GM12865 (cell line): Measurements from ENCODE around the gene MICB.
"Not testable (repeated sequence)": the region's sequence is repeated elsewhere in the genome, so short reads cannot be mapped to it uniquely, and the experiment has no call there.

Source experiments
- DNase-seq: peaks from one replicate; pipeline ENCODE4 v3.0.0; 2010; ENCODE audit warnings: low read depth
- H3K4me3 ChIP-seq: 2 replicates; pipeline ENCODE4 v1.5.1; 2011; ENCODE audit warnings: mild to moderate bottlenecking, low read depth, low read length, control low read depth
- TF ChIP-seq, protein P1 (sequence below): IDR thresholded peaks from 2 replicates; pipeline ENCODE4 v1.5.1; 2011; ENCODE audit warnings: low read length, control low read depth, low read depth, inconsistent platforms; ENCODE audit not compliant: insufficient read depth; ENCODE audit errors: missing control alignments

MICB gene

DNA sequence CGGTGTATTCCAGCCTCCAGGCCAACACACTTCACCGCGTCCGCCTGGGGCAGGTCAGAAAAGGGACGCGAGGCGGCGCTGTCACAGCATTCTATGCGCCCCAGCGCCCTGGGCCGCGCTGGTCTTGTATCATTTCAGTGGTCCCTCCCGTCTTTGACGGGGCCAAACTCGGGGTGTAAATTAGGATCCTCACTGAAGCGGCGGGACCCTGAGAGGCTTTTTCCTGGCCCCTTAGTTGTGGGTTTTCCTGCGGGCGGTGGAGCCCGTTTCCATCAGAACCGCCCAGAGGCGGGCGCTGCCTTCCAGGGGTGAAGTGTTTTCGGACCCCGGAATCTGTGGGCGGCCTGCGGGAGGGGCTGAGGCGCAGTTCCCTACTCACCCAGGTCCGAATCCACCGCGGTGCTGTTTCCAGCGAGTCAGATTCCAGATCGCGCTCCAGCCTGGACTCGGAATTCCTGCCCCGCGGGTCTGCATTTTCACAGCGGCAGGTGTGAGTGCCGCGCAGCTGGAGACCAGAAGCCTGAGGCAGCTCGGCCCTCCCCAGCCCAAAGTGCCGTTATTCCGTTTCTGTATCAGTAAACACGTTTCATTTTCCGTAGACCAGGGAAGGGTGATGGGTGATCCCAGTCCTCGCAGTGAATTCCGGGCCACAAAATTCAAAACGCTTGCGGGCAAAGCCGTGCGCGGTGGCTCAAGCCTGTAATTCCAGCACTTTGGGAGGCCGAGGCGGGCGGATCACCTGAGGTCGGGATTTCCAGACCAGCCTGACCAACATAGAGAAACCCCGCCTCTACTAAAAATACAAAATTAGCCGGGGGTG is 3.9 kb upstream of the MICB start:
- TF ChIP-seq, protein P1, sequence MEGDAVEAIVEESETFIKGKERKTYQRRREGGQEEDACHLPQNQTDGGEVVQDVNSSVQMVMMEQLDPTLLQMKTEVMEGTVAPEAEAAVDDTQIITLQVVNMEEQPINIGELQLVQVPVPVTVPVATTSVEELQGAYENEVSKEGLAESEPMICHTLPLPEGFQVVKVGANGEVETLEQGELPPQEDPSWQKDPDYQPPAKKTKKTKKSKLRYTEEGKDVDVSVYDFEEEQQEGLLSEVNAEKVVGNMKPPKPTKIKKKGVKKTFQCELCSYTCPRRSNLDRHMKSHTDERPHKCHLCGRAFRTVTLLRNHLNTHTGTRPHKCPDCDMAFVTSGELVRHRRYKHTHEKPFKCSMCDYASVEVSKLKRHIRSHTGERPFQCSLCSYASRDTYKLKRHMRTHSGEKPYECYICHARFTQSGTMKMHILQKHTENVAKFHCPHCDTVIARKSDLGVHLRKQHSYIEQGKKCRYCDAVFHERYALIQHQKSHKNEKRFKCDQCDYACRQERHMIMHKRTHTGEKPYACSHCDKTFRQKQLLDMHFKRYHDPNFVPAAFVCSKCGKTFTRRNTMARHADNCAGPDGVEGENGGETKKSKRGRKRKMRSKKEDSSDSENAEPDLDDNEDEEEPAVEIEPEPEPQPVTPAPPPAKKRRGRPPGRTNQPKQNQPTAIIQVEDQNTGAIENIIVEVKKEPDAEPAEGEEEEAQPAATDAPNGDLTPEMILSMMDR = peak; percentile 85
- peak overlapping the region; percentile 68 for H3K4me3 ChIP-seq
- peak; percentile 86 for DNase-seq

DNA sequence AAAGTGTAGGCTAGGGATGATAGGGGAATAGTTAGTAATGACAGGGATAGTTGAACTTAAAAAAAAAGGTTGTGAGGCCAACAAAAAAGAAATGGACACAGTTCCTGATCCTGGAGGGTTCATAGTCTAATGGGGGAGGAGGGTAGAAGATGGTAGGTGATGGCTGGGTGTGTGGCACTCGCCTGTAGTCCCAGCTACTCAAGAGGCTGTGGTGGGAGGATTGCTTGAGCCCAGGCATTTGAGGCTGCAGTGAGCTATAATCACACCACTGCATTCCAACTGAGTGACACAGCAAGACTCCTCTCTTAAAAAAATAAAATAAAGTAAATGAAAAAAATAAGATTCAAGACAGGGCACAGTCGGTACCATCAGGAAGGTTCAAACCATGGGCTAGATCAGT is 2.4 kb upstream of the MICB start:
- peak; percentile 27 for DNase-seq
- TF ChIP-seq, protein P1 = no peak
- H3K4me3 ChIP-seq = peak overlapping the region; percentile 68

DNA sequence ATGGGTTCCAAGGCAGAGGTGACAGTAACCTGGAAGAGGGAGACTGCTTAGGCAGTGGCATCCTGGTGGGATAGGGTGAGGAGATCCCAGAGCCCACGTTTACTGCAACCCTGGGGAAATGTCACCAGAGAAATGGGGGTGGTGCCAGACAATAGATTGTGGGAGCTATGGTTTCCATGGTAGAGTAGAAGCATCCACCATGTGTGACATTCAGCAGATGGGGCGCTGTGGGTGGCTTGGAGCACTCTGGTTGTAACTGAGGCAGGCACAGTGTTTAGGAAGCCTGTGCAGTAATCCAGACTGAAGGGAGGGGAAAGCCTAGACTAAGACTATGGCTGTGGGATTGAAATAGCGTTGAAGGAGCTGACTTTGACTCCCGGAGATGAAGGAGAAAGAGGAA is 1.1 kb upstream of the MICB start:
- not testable (repeated sequence) for DNase-seq
- H3K4me3 ChIP-seq = peak overlapping the region; percentile 68

- no peak for DNase-seq
- peak overlapping the region; percentile 68 for H3K4me3 ChIP-seq
- TF ChIP-seq, protein P1 = no peak
Measured at GRCh38 chr6:31498748-31499147, 803 bp downstream of the MICB start.

- DNase-seq, H3K4me3 ChIP-seq: not testable (repeated sequence)
Measured at GRCh38 chr6:31499648-31500047, 1.7 kb downstream of the MICB start.

DNA sequence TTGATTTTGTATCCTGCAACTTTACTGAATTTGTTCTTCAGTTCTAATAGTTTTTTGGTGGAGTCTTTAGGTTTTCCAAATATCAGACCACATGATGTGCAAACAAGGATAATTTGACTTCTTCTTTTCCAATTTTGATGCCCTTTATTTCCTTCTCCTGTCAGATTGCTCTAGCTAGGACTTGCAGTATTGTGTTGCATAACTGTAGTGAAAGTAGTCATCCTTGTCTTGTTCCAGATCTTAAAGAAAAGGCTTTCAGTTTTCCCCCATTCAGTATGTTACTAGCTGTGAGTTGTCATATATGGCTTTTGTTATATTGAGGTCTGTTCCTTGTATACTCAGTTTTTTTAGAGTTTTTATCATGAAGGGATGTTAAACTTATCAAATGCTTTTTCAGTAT is 4.6 kb downstream of the MICB start:
- TF ChIP-seq, protein P1 = no peak
- no peak for DNase-seq
- H3K4me3 ChIP-seq = no peak overlapping the region

GRCh38 chr6:31509036-31509435 is 11.1 kb downstream of the MICB start:
- not testable (repeated sequence) for H3K4me3 ChIP-seq, DNase-seq

- TF ChIP-seq, protein P1 = no peak
- DNase-seq = no peak
- H3K4me3 ChIP-seq = no peak overlapping the region
Measured at GRCh38 chr6:31510007-31510406, 12.1 kb downstream of the MICB start.
